ENCODE data around the gene EEPD1.

DNA sequence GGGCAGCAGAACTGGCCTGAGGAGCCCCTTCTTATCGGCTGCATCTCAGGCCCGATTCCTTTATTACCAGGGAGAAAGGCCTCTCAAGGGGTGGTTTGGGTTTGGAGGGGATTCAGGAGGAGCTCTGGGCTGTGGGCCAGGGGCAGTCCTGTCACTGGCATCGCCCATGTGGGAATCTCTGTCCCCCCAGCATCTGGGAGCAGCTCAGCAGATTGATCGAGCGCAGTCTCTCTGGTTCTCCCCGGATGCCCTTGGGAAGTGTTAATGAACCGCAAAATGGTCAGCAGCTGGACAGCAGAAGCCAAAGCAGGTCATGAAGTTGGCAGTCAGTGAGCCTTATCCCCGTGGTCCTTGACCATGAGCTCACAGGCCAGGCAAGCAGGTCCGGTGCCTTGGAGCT lies 132.2 kb downstream of the EEPD1 start:
- TF ChIP-seq, protein P1, sequence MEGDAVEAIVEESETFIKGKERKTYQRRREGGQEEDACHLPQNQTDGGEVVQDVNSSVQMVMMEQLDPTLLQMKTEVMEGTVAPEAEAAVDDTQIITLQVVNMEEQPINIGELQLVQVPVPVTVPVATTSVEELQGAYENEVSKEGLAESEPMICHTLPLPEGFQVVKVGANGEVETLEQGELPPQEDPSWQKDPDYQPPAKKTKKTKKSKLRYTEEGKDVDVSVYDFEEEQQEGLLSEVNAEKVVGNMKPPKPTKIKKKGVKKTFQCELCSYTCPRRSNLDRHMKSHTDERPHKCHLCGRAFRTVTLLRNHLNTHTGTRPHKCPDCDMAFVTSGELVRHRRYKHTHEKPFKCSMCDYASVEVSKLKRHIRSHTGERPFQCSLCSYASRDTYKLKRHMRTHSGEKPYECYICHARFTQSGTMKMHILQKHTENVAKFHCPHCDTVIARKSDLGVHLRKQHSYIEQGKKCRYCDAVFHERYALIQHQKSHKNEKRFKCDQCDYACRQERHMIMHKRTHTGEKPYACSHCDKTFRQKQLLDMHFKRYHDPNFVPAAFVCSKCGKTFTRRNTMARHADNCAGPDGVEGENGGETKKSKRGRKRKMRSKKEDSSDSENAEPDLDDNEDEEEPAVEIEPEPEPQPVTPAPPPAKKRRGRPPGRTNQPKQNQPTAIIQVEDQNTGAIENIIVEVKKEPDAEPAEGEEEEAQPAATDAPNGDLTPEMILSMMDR (IDR thresholded peaks at IDR 0.05): no peak
- TF ChIP-seq POLR2A (IDR thresholded peaks at IDR 0.05): no peak

Data from Peyer's patch (tissue), 4 donors.